SK-N-SH (cell line): Measurements from ENCODE around the gene GALK2. TPM values are rescaled to one million over a fixed set of nuclear protein-coding genes. Genes with fewer than 3 reads are reported as not detected.

Source experiments
- CTCF ChIA-PET: fragments of 300-600, 350-600 bp; formaldehyde crosslinking; extraction: SDS; loops from one replicate; lab custom pipeline; 2021; lab: Yijun Ruan, JAX
- POLR2A ChIA-PET: fragments of 350-600 bp; sonication (Branson Sonifier 250); formaldehyde crosslinking; extraction: SDS; loops from one replicate; lab custom pipeline; 2020; ENCODE audit warnings: antibody characterized with exemption, inconsistent platforms; lab: Yijun Ruan, JAX
- DNase-seq: peaks from one replicate; pipeline ENCODE4 v3.0.0; 2012
- H2AFZ ChIP-seq: fragments of 200-600 bp; sonication (generic); 2 replicates; pipeline ENCODE4 v1.8.1; 2016; ENCODE audit warnings: antibody characterized with exemption, mild to moderate bottlenecking, low read depth
- H3F3A ChIP-seq: fragments of 200-600 bp; sonication (generic); replicated peaks from 2 replicates; pipeline ENCODE3; 2016; ENCODE audit warnings: antibody characterized with exemption, mild to moderate bottlenecking; ENCODE audit not compliant: insufficient read depth
- H3K27ac ChIP-seq, 2 experiments: fragments of 200-500 bp in 1 of 2; fragments of 200-600 bp in 1 of 2; sonication (Bioruptor generic) in 1 of 2; sonication (generic), shearing (Covaris generic) in 1 of 2; 2 replicates each; pipeline versions ENCODE4 v1.5.1 to v1.6.1; 2014 to 2016; ENCODE audit warnings: low read depth in 2 of 2, inconsistent platforms in 1 of 2, low read length in 1 of 2, mild to moderate bottlenecking in 1 of 2, mixed read lengths in 1 of 2
- H3K27me3 ChIP-seq: fragments of 200-600 bp; sonication (generic), shearing (Covaris generic); 2 replicates; pipeline ENCODE4 v1.6.1; 2016; ENCODE audit warnings: mixed run types; ENCODE audit not compliant: insufficient read depth
- H3K36me3 ChIP-seq, 2 experiments: fragments of 200-500 bp in 1 of 2; fragments of 200-600 bp in 1 of 2; sonication (Bioruptor generic) in 1 of 2; sonication (generic) in 1 of 2; replicated peaks in 1 of 2; 2 replicates each; pipeline versions ENCODE3 to v1.5.1; 2014 to 2016; ENCODE audit warnings: low read length in 1 of 2, mild to moderate bottlenecking in 1 of 2; ENCODE audit not compliant: insufficient read depth in 2 of 2, control insufficient read depth in 1 of 2
- H3K4me1 ChIP-seq, 2 experiments: fragments of 200-500 bp in 1 of 2; fragments of 200-600 bp in 1 of 2; sonication (Bioruptor generic) in 1 of 2; sonication (generic), shearing (Covaris generic) in 1 of 2; 2 replicates each; pipeline versions ENCODE4 v1.5.1 to v1.6.1; 2014 to 2016; ENCODE audit warnings: low read depth in 1 of 2, low read length in 1 of 2, mixed run types in 1 of 2; ENCODE audit not compliant: insufficient read depth in 2 of 2, control insufficient read depth in 1 of 2
- H3K4me2 ChIP-seq: fragments of 200-600 bp; sonication (generic), shearing (Covaris generic); 2 replicates; pipeline ENCODE4 v1.6.1; 2017; ENCODE audit warnings: mixed run types
- H3K4me3 ChIP-seq, 2 experiments: fragments of 200-500 bp in 1 of 2; fragments of 200-600 bp in 1 of 2; sonication (Bioruptor generic) in 1 of 2; sonication (generic), shearing (Covaris generic) in 1 of 2; 2 replicates each; pipeline versions ENCODE4 v1.5.1 to v1.8.1; 2014 to 2016; ENCODE audit warnings: low read depth in 2 of 2, inconsistent platforms in 1 of 2, low read length in 1 of 2, mild to moderate bottlenecking in 1 of 2, mixed read lengths in 1 of 2, moderate library complexity in 1 of 2
- H3K79me2 ChIP-seq: fragments of 200-600 bp; sonication (generic); 2 replicates; pipeline ENCODE4 v1.8.1; 2017; ENCODE audit warnings: mild to moderate bottlenecking; ENCODE audit not compliant: insufficient read depth
- H3K9ac ChIP-seq: fragments of 200-600 bp; sonication (generic); 2 replicates; pipeline ENCODE4 v1.6.1; 2017; ENCODE audit warnings: mixed run types
- H3K9me2 ChIP-seq: fragments of 200-600 bp; sonication (generic); 2 replicates; pipeline ENCODE4 v1.6.1; 2017; ENCODE audit warnings: mixed run types
- H3K9me3 ChIP-seq: fragments of 200-600 bp; sonication (generic); 2 replicates; pipeline ENCODE4 v1.6.1; 2017; ENCODE audit warnings: mixed run types, mild to moderate bottlenecking, moderate library complexity
- H4K20me1 ChIP-seq: fragments of 200-600 bp; sonication (generic); 2 replicates; pipeline ENCODE4 v1.6.1; 2017; ENCODE audit warnings: mild to moderate bottlenecking, mixed run types; ENCODE audit not compliant: insufficient read depth
- CHD2 ChIP-seq: fragments of 150-350 bp; IDR thresholded peaks from 2 replicates; pipeline ENCODE4 v1.6.1; 2018; ENCODE audit warnings: low read length; ENCODE audit not compliant: partially characterized antibody
- CTCF ChIP-seq: fragments of 200-600 bp; sonication (generic); IDR thresholded peaks from 2 replicates; pipeline ENCODE4 v1.6.1; 2017; ENCODE audit warnings: antibody characterized with exemption, mild to moderate bottlenecking, moderate library complexity
- ELF1 ChIP-seq: IDR thresholded peaks from 2 replicates; pipeline ENCODE4 v1.4.0; 2012
- EP300 ChIP-seq, 2 experiments: IDR thresholded peaks; 2 replicates each; pipeline versions ENCODE4 v1.4.0 to v1.6.1; 2012; ENCODE audit warnings: borderline replicate concordance in 1 of 2, low read depth in 1 of 2, low read length in 1 of 2
- FOSL2 ChIP-seq: IDR thresholded peaks from 2 replicates; pipeline ENCODE4 v1.4.0; 2012; ENCODE audit warnings: low read depth, mild to moderate bottlenecking, moderate library complexity, borderline replicate concordance
- JUND ChIP-seq: IDR thresholded peaks from 2 replicates; pipeline ENCODE4 v1.4.0; 2012
- MAX ChIP-seq: IDR thresholded peaks from 2 replicates; pipeline ENCODE4 v1.4.0; 2012; ENCODE audit warnings: low read depth
- MEF2A ChIP-seq: IDR thresholded peaks from 2 replicates; pipeline ENCODE4 v1.4.0; 2012; ENCODE audit warnings: low read depth, borderline replicate concordance
- MXI1 ChIP-seq: IDR thresholded peaks from 2 replicates; pipeline ENCODE4 v1.6.1; 2012; ENCODE audit warnings: mild to moderate bottlenecking, low read depth, low read length, improper control_type of control experiment
- NFIC ChIP-seq: IDR thresholded peaks from 2 replicates; pipeline ENCODE4 v1.4.0; 2012; ENCODE audit warnings: borderline replicate concordance
- RAD21 ChIP-seq: IDR thresholded peaks from 2 replicates; pipeline ENCODE4 v1.6.1; 2012; ENCODE audit warnings: mild to moderate bottlenecking, low read length
- RCOR1 ChIP-seq: fragments of 150-350 bp; IDR thresholded peaks from 2 replicates; pipeline ENCODE4 v1.6.1; 2017; ENCODE audit warnings: antibody characterized with exemption, low read length
- REST ChIP-seq: IDR thresholded peaks from 2 replicates; pipeline ENCODE4 v1.6.1; 2012; ENCODE audit warnings: mild to moderate bottlenecking, low read depth, low read length, moderate library complexity
- RFX5 ChIP-seq: IDR thresholded peaks from 2 replicates; pipeline ENCODE4 v1.6.1; 2012; ENCODE audit warnings: mild to moderate bottlenecking, improper control_type of control experiment, low read length
- RXRA ChIP-seq: IDR thresholded peaks from 2 replicates; pipeline ENCODE4 v1.4.0; 2012; ENCODE audit warnings: low read depth, mild to moderate bottlenecking, borderline replicate concordance
- SMC3 ChIP-seq: IDR thresholded peaks from 2 replicates; pipeline ENCODE4 v1.6.1; 2012; ENCODE audit warnings: low read depth, low read length, improper control_type of control experiment
- TAF1 ChIP-seq: IDR thresholded peaks from 2 replicates; pipeline ENCODE4 v1.6.1; 2012; ENCODE audit warnings: low read depth, mild to moderate bottlenecking, low read length, moderate library complexity, borderline replicate concordance
- TCF12 ChIP-seq: IDR thresholded peaks from 2 replicates; pipeline ENCODE4 v1.4.0; 2012
- USF1 ChIP-seq: IDR thresholded peaks from 2 replicates; pipeline ENCODE4 v1.4.0; 2012; ENCODE audit warnings: low read depth, borderline replicate concordance
- WGBS: methylation state at CpG from one replicate; pipeline ENCODE4 v1.1.6; 2017; ENCODE audit warnings: low lambda C conversion rate; 5-methylcytosine and 5-hydroxymethylcytosine counted together
- polyA plus RNA-seq, 3 experiments: library from polyadenylated mRNA; depleted of rRNA; stranded (reverse); fragments of >200 nt; gene quantifications; 2 replicates each; pipeline ENCODE4 v1.2.3, GENCODE V29; 2012
- TF ChIP-seq, protein P1 (sequence below): fragments of 150-350 bp; IDR thresholded peaks from 2 replicates; pipeline ENCODE4 v1.6.1; 2017; ENCODE audit warnings: antibody characterized with exemption, low read length, low read depth, borderline replicate concordance

Gene GALK2
- polyA plus RNA-seq, 1 of the 3 experiments (the other 2 are of a cell fraction), result 19.0 TPM

GRCh38 chr15:49248291-49248690, 78.2 kb downstream of the GALK2 start:
- DNase-seq, result no peak
- no peaks in the 10 kb centered on the region for H3K9me2 ChIP-seq

More at GRCh38 chr15:49248291-49248690, 78.2 kb downstream of the GALK2 start:
- Histone ChIP-seq H3F3A (peaks cover 8% of the 10 kb centered on the region), H3K36me3 (peaks cover 2 to 27% of the 10 kb centered on the region in 2 experiments), H3K4me3 (no peak overlapping the region), H3K9me3 (no peaks in the 10 kb centered on the region), H4K20me1 (no peaks in the 10 kb centered on the region), H3K27me3 (no peaks in the 10 kb centered on the region), H3K9ac (no peak overlapping the region), H3K4me2 (no peak overlapping the region), H3K79me2 (no peaks in the 10 kb centered on the region), H3K4me1 (no peaks in the 10 kb centered on the region; a peak in 1 of 4 replicates), H3K27ac (no peak overlapping the region), H2AFZ (no peak overlapping the region)
- 85% methylated on average over 1 of the region's 1 CpG for WGBS
- ChIA-PET CTCF (no interaction called here), POLR2A (interaction anchor here (0.7 kb wide), 1 partner anchor 10 kb away, joined by 3 read pairs; no protein-coding TSS in a partner anchor)
- TF ChIP-seq SMC3 (no peak), JUND (no peak), USF1 (no peak), CTCF (no peak), EP300 (IDR thresholded peaks at IDR 0.05; ENCODE audit: borderline replicate concordance in 1 of 2, low read depth in 1 of 2, low read length in 1 of 2) (no peak), RFX5 (no peak), FOSL2 (no peak), RAD21 (no peak), CHD2 (no peak), RXRA (no peak), ELF1 (no peak), NFIC (no peak), MXI1 (no peak), TCF12 (no peak), MAX (no peak), TAF1 (no peak), RCOR1 (no peak), MEF2A (no peak), REST (no peak)
- TF ChIP-seq, protein P1, sequence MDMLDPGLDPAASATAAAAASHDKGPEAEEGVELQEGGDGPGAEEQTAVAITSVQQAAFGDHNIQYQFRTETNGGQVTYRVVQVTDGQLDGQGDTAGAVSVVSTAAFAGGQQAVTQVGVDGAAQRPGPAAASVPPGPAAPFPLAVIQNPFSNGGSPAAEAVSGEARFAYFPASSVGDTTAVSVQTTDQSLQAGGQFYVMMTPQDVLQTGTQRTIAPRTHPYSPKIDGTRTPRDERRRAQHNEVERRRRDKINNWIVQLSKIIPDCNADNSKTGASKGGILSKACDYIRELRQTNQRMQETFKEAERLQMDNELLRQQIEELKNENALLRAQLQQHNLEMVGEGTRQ, result no peak
